Amniotic stem cell (primary cell): Measurements from ENCODE around the gene PHC3.

Source experiments
- DNase-seq: peaks from one replicate; lab custom pipeline; 2025; lab: John Stamatoyannopoulos, UW

The PHC3 gene

GRCh38 chr3:170189398-170190256 lies 8.1 kb upstream of the PHC3 start:
- no peak for DNase-seq

- no peak for DNase-seq
Observed at GRCh38 chr3:170180079-170180907, 1.2 kb downstream of the PHC3 start.

GRCh38 chr3:170179432-170179831 lies 2.1 kb downstream of the PHC3 start:
- DNase-seq = no peak

GRCh38 chr3:170178651-170179050 lies 2.9 kb downstream of the PHC3 start:
- DNase-seq = no peak

GRCh38 chr3:170171563-170171962 lies 10.0 kb downstream of the PHC3 start:
- DNase-seq = no peak

- no peak for DNase-seq
Observed at GRCh38 chr3:170164717-170165116, 16.8 kb downstream of the PHC3 start.

GRCh38 chr3:170163956-170164645 lies 17.4 kb downstream of the PHC3 start:
- no peak for DNase-seq

- DNase-seq = no peak
Observed at GRCh38 chr3:170162630-170163029, 18.9 kb downstream of the PHC3 start.

- DNase-seq = no peak
Observed at GRCh38 chr3:170162052-170162451, 19.5 kb downstream of the PHC3 start.

- DNase-seq = no peak
Observed at GRCh38 chr3:170159933-170160332, 21.6 kb downstream of the PHC3 start.

- no peak for DNase-seq
Observed at GRCh38 chr3:170159459-170159858, 22.1 kb downstream of the PHC3 start.

GRCh38 chr3:170155604-170156003 lies 25.9 kb downstream of the PHC3 start:
- DNase-seq = no peak

- no peak for DNase-seq
Observed at GRCh38 chr3:170154569-170155143, 26.9 kb downstream of the PHC3 start.

- peak; percentile 11 for DNase-seq
Observed at GRCh38 chr3:170154084-170154483, 27.4 kb downstream of the PHC3 start.

- no peak for DNase-seq
Observed at GRCh38 chr3:170151536-170151935, 30.0 kb downstream of the PHC3 start.

- DNase-seq = no peak
Observed at GRCh38 chr3:170149016-170149415, 32.5 kb downstream of the PHC3 start.

GRCh38 chr3:170145278-170145677 lies 36.3 kb downstream of the PHC3 start:
- no peak for DNase-seq

GRCh38 chr3:170144437-170144843 lies 37.1 kb downstream of the PHC3 start:
- DNase-seq = no peak

- no peak for DNase-seq
Observed at GRCh38 chr3:170142373-170142772, 39.2 kb downstream of the PHC3 start.

GRCh38 chr3:170137986-170138385 lies 43.5 kb downstream of the PHC3 start:
- DNase-seq = no peak

- DNase-seq = no peak
Observed at GRCh38 chr3:170132335-170132734, 49.2 kb downstream of the PHC3 start.

- DNase-seq = no peak
Observed at GRCh38 chr3:170130532-170130931, 51.0 kb downstream of the PHC3 start.
